HG03571 (cell line): ENCODE data around the gene PTPRN2.

ENCODE experiments used
- ATAC-seq: cut with Tn5 transposase; IDR thresholded peaks from one replicate; pipeline ENCODE4 v1.9.1; 2021; ENCODE audit not compliant: unreplicated experiment

Gene PTPRN2

GRCh38 chr7:157548691-157549303, 1038.8 kb downstream of the PTPRN2 start:
- no peak for ATAC-seq

- ATAC-seq, result no peak
Observed at GRCh38 chr7:157547611-157548010, 1040.0 kb downstream of the PTPRN2 start.

- ATAC-seq, result no peak
Observed at GRCh38 chr7:157547102-157547501, 1040.5 kb downstream of the PTPRN2 start.

GRCh38 chr7:157545681-157546060, 1042.0 kb downstream of the PTPRN2 start:
- no peak for ATAC-seq

GRCh38 chr7:157544980-157545680, 1042.5 kb downstream of the PTPRN2 start:
- no peak for ATAC-seq

GRCh38 chr7:157544226-157544625, 1043.4 kb downstream of the PTPRN2 start:
- no peak for ATAC-seq

GRCh38 chr7:157543791-157544190, 1043.8 kb downstream of the PTPRN2 start:
- no peak for ATAC-seq

GRCh38 chr7:157543276-157543675, 1044.3 kb downstream of the PTPRN2 start:
- ATAC-seq, result no peak

GRCh38 chr7:157542068-157543021, 1045.3 kb downstream of the PTPRN2 start:
- ATAC-seq, result no peak

- ATAC-seq, result no peak
Observed at GRCh38 chr7:157541295-157542067, 1046.1 kb downstream of the PTPRN2 start.

GRCh38 chr7:157540606-157541294, 1046.9 kb downstream of the PTPRN2 start:
- ATAC-seq, result no peak

GRCh38 chr7:157540020-157540419, 1047.6 kb downstream of the PTPRN2 start:
- no peak for ATAC-seq

GRCh38 chr7:157539521-157539920, 1048.1 kb downstream of the PTPRN2 start:
- no peak for ATAC-seq

GRCh38 chr7:157538735-157539134, 1048.9 kb downstream of the PTPRN2 start:
- no peak for ATAC-seq

- ATAC-seq, result no peak
Observed at GRCh38 chr7:157538321-157538720, 1049.3 kb downstream of the PTPRN2 start.

GRCh38 chr7:157537056-157537455, 1050.6 kb downstream of the PTPRN2 start:
- no peak for ATAC-seq

GRCh38 chr7:157532068-157532467, 1055.6 kb downstream of the PTPRN2 start:
- ATAC-seq, result no peak

GRCh38 chr7:157529768-157530560, 1057.7 kb downstream of the PTPRN2 start:
- ATAC-seq, result no peak

- ATAC-seq, result no peak
Observed at GRCh38 chr7:157528785-157529341, 1058.8 kb downstream of the PTPRN2 start.
